GM23338 (cell line): ENCODE results near the gene ALDH1A1. TPM values are rescaled to one million over a fixed set of nuclear protein-coding genes. Genes with fewer than 3 reads are reported as not detected.

Experiments
- ATAC-seq: fragments of 200-7000 bp; cut with Tn5 transposase; 3 replicates; pipeline ENCODE4 v1.9.1; 2020
- DNase-seq: peaks from one replicate; pipeline ENCODE4 v3.0.0-alpha.2; 2015; ENCODE audit warnings: low spot score
- H2AFZ ChIP-seq: fragments of 200-600 bp; sonication (generic); 2 replicates; pipeline ENCODE4 v1.8.0; 2016; ENCODE audit warnings: antibody characterized with exemption, mild to moderate bottlenecking, moderate library complexity
- H3F3A ChIP-seq: fragments of 200-600 bp; sonication (generic); replicated peaks from 2 replicates; pipeline ENCODE4 v1.8.0; 2017; ENCODE audit warnings: antibody characterized with exemption, mixed run types, low read depth
- H3K27ac ChIP-seq: fragments of 200-600 bp; sonication (generic); 2 replicates; pipeline ENCODE4 v1.6.1; 2016; ENCODE audit warnings: low read depth
- H3K27me3 ChIP-seq: fragments of 200-600 bp; sonication (generic); 2 replicates; pipeline ENCODE4 v1.8.0; 2016; ENCODE audit warnings: mild to moderate bottlenecking, mixed run types, moderate library complexity; ENCODE audit not compliant: insufficient read depth
- H3K36me3 ChIP-seq: fragments of 200-600 bp; sonication (generic); 2 replicates; pipeline ENCODE4 v1.8.0; 2016; ENCODE audit warnings: mild to moderate bottlenecking; ENCODE audit not compliant: insufficient read depth
- H3K4me1 ChIP-seq: fragments of 200-600 bp; sonication (generic); 2 replicates; pipeline ENCODE4 v1.8.0; 2016; ENCODE audit warnings: mild to moderate bottlenecking, moderate library complexity; ENCODE audit not compliant: insufficient read depth
- H3K4me2 ChIP-seq: fragments of 200-600 bp; sonication (generic); 2 replicates; pipeline ENCODE4 v1.7.1; 2017; ENCODE audit warnings: mixed run types
- H3K4me3 ChIP-seq: fragments of 200-600 bp; sonication (generic); 2 replicates; pipeline ENCODE4 v1.6.1; 2016; ENCODE audit warnings: mixed run types
- H3K79me2 ChIP-seq: fragments of 200-600 bp; sonication (generic); replicated peaks from 2 replicates; pipeline ENCODE4 v1.8.0; 2017; ENCODE audit warnings: mild to moderate bottlenecking; ENCODE audit not compliant: insufficient read depth
- H3K9me2 ChIP-seq: fragments of 200-600 bp; sonication (generic); 2 replicates; pipeline ENCODE4 v1.8.0; 2017; ENCODE audit not compliant: insufficient read depth
- H4K20me1 ChIP-seq: fragments of 200-600 bp; sonication (generic); replicated peaks from 2 replicates; pipeline ENCODE4 v1.8.0; 2017; ENCODE audit warnings: mild to moderate bottlenecking; ENCODE audit not compliant: insufficient read depth
- H3K27ac Mint-ChIP-seq: 2 replicates; pipeline ENCODE4 v1.8.0; 2020; ENCODE audit warnings: inconsistent platforms, mild to moderate bottlenecking, moderate library complexity, mixed read lengths
- H3K27me3 Mint-ChIP-seq: 3 replicates; pipeline ENCODE4 v1.8.0; 2022; ENCODE audit warnings: low read depth, mild to moderate bottlenecking, moderate library complexity, mixed read lengths, inconsistent platforms; ENCODE audit not compliant: insufficient read depth, poor library complexity
- H3K36me3 Mint-ChIP-seq: 3 replicates; pipeline ENCODE4 v1.8.0; 2021; ENCODE audit warnings: low read depth, mild to moderate bottlenecking, inconsistent platforms, moderate library complexity, mixed read lengths
- H3K4me1 Mint-ChIP-seq: 3 replicates; pipeline ENCODE4 v1.8.0; 2020; ENCODE audit warnings: mild to moderate bottlenecking, inconsistent platforms, mixed read lengths
- H3K4me3 Mint-ChIP-seq: 3 replicates; pipeline ENCODE4 v1.8.0; 2021; ENCODE audit warnings: moderate library complexity, mild to moderate bottlenecking, inconsistent platforms, mixed read lengths
- H3K9me3 Mint-ChIP-seq: 3 replicates; pipeline ENCODE4 v1.8.0; 2020; ENCODE audit warnings: moderate library complexity, mild to moderate bottlenecking, inconsistent platforms, mixed read lengths
- CREB1 ChIP-seq: fragments of 250-450 bp; sonication (Bioruptor Pico); IDR thresholded peaks from 2 replicates; pipeline ENCODE4 v1.5.0; 2020; ENCODE audit warnings: low read depth, mild to moderate bottlenecking, moderate library complexity
- CTCF ChIP-seq, 2 experiments: fragments of 200-600 bp in 1 of 2; sonication (generic) in 1 of 2; conservative IDR thresholded peaks; 2 replicates each; pipeline versions ENCODE4 v1.5.1 to v1.6.1; 2016 to 2017; ENCODE audit warnings: antibody characterized with exemption in 2 of 2, low read depth in 2 of 2, mild to moderate bottlenecking in 2 of 2, moderate library complexity in 1 of 2
- ETS1 ChIP-seq: IDR thresholded peaks from 2 replicates; pipeline ENCODE4 v1.6.1; 2016; ENCODE audit warnings: antibody characterized with exemption
- EZH2 ChIP-seq: fragments of 200-600 bp; sonication (generic); IDR thresholded peaks from one replicate; pipeline ENCODE4 v1.8.0; 2017; ENCODE audit warnings: antibody characterized with exemption, mild to moderate bottlenecking, low read depth; ENCODE audit not compliant: unreplicated experiment
- EZH2phosphoT487 ChIP-seq: fragments of 200-600 bp; sonication (generic); IDR thresholded peaks from one replicate; pipeline ENCODE4 v1.8.1; 2018; ENCODE audit warnings: antibody characterized with exemption; ENCODE audit not compliant: unreplicated experiment
- JUNB ChIP-seq: IDR thresholded peaks from one replicate; pipeline ENCODE4 v1.6.1; 2016; ENCODE audit warnings: antibody characterized with exemption; ENCODE audit not compliant: unreplicated experiment
- NANOG ChIP-seq: IDR thresholded peaks from 2 replicates; pipeline ENCODE4 v1.6.1; 2016; ENCODE audit warnings: antibody characterized with exemption, borderline replicate concordance
- POLR2AphosphoS5 ChIP-seq: IDR thresholded peaks from 2 replicates; pipeline ENCODE4 v1.6.1; 2016; ENCODE audit warnings: antibody characterized with exemption, low read depth
- REST ChIP-seq: IDR thresholded peaks from one replicate; pipeline ENCODE4 v1.6.1; 2018; ENCODE audit warnings: antibody characterized with exemption; ENCODE audit not compliant: unreplicated experiment
- ZNF114 ChIP-seq: fragments of 250-450 bp; sonication (Bioruptor Pico); IDR thresholded peaks from 2 replicates; pipeline ENCODE4 v1.5.0; 2020; ENCODE audit warnings: mild to moderate bottlenecking, moderate library complexity
- ZNF331 ChIP-seq: fragments of 250-450 bp; sonication (Bioruptor Pico); IDR thresholded peaks from 2 replicates; pipeline ENCODE4 v1.5.0; 2020; ENCODE audit warnings: low read depth, mild to moderate bottlenecking, moderate library complexity
- polyA plus RNA-seq: library from polyadenylated mRNA; unstranded; fragments of >200 nt; fragmentation: Nextera tagmentation; extraction: Ambion mirVana; gene quantifications from 2 replicates; pipeline ENCODE4 v1.2.1, GENCODE V29; 2016
- total RNA-seq: library from RNA; depleted of rRNA; stranded (reverse); fragments of >200 nt; shearing (Covaris generic); gene quantifications from 2 replicates; pipeline ENCODE4 v1.2.3, GENCODE V29; 2014

The ALDH1A1 gene
- total and polyA plus RNA-seq, 2 experiments from 2014 or later: 2.1 to 3.4 TPM

- TF ChIP-seq POLR2AphosphoS5 (no peak), EZH2 (no peak), ZNF114 (CRISPR knock-in tag) (no peak), ETS1 (no peak), REST (no peak), CTCF (conservative IDR thresholded peaks at IDR 0.05; ENCODE audit: low read depth in 2 of 2) (no peak), ZNF331 (CRISPR knock-in tag) (no peak), JUNB (no peak)
These were observed 78.5 kb downstream of the ALDH1A1 start (continued) for GRCh38 chr9:72874344-72874743.

DNA sequence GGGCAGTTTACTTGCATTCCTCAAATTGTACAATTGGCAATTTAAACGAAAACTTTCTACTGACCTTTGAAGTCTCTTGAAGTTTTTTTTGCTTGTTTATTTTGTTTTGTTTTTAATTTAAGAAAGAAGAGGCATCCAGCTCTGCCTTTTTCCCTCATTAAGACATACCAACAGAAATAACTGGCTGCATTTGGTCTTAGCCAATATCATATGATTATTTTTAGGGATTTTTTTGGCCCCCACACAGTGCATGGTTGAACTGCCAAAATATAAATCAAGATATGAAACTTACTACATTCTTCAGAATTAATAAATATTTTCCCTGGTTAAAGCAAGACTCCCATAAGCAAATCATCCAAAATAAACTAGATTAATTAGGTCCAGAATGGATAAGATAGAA lies 79.4 kb downstream of the ALDH1A1 start:
- no peak overlapping the region for H2AFZ ChIP-seq
- H3K4me2 ChIP-seq: no peak overlapping the region
- Mint-ChIP-seq H3K27ac (no peak overlapping the region), H3K9me3 (no peaks in the 10 kb centered on the region; the same call in 2 of the 3 replicates), H3K27me3 (peaks cover 9% of the 10 kb centered on the region), H3K4me1 (peaks cover 9% of the 10 kb centered on the region), H3K4me3 (no peak overlapping the region), H3K36me3 (no peaks in the 10 kb centered on the region)
- no peaks in the 10 kb centered on the region for H3K36me3 ChIP-seq
- no peaks in the 10 kb centered on the region for H3K79me2 ChIP-seq
- H3K9me2 ChIP-seq: no peaks in the 10 kb centered on the region
- no peaks in the 10 kb centered on the region for H3K27me3 ChIP-seq
- ATAC-seq (no peak), DNase-seq (no peak)
- no peak overlapping the region for H3K4me3 ChIP-seq
- H3K4me1 ChIP-seq: no peaks in the 10 kb centered on the region
- H3F3A ChIP-seq: no peaks in the 10 kb centered on the region
- no peaks in the 10 kb centered on the region for H4K20me1 ChIP-seq
- no peak overlapping the region for H3K27ac ChIP-seq
- TF ChIP-seq JUNB (no peak), ETS1 (no peak), CREB1 (CRISPR knock-in tag) (no peak), EZH2phosphoT487 (no peak), EZH2 (no peak), ZNF114 (CRISPR knock-in tag) (no peak), POLR2AphosphoS5 (no peak), CTCF (conservative IDR thresholded peaks at IDR 0.05; ENCODE audit: low read depth in 2 of 2) (no peak), NANOG (no peak), REST (no peak)
